HFFc6 (cell line): ENCODE results near the gene PDK1. TPM values are rescaled to one million over a fixed set of nuclear protein-coding genes. Genes with fewer than 3 reads are reported as not detected.

Experiments
- DNase-seq: peaks from one replicate; pipeline ENCODE4 v3.0.0-alpha.2; 2018
- H3K27ac Mint-ChIP-seq: 2 replicates; pipeline ENCODE4 v1.8.0; 2020; ENCODE audit warnings: mild to moderate bottlenecking, mixed read lengths
- H3K27me3 Mint-ChIP-seq: 2 replicates; pipeline ENCODE4 v1.8.0; 2021; ENCODE audit warnings: mild to moderate bottlenecking, moderate library complexity, mixed read lengths; ENCODE audit not compliant: insufficient read depth
- H3K36me3 Mint-ChIP-seq: 2 replicates; pipeline ENCODE4 v1.8.0; 2021; ENCODE audit warnings: low read depth, mixed read lengths
- H3K4me1 Mint-ChIP-seq: 2 replicates; pipeline ENCODE4 v1.8.0; 2020; ENCODE audit warnings: low read depth, mixed read lengths
- H3K4me3 Mint-ChIP-seq: 2 replicates; pipeline ENCODE4 v1.8.0; 2020; ENCODE audit warnings: mild to moderate bottlenecking, moderate library complexity, mixed read lengths
- H3K9me3 Mint-ChIP-seq: 2 replicates; pipeline ENCODE4 v1.8.0; 2020; ENCODE audit warnings: mild to moderate bottlenecking, mixed read lengths
- CTCF ChIP-seq: fragments of 200-600 bp; sonication (generic); IDR thresholded peaks from 2 replicates; pipeline ENCODE4 v1.5.0; 2021; ENCODE audit warnings: antibody characterized with exemption, mild to moderate bottlenecking
- long read RNA-seq: library from polyadenylated mRNA; unstranded; transcript quantifications from one replicate; pipeline ENCODE4 v2.0.0, GENCODE V29; 2019
- total RNA-seq, 6 experiments: library from RNA; stranded (reverse); fragmentation: NEBNext Ultra II Directional; extraction: Animal tissue kit (Norgen Biotek cat#: 25700); gene quantifications; 2 replicates in 1 of 6; 3 replicates in 5 of 6; pipeline ENCODE4 v1.2.3, GENCODE V29; 2021

Gene PDK1
- 10 to 100 TPM; 14.5 to 18.6 (median 17.2) TPM for total RNA-seq
- long read RNA-seq, full-length matches to known transcripts = 7 of 12 reads
- long read RNA-seq, partial matches to known transcripts = 0 of 12 reads
- long read RNA-seq, other reads (novel, unspliced or antisense) = 5 of 12 reads

GRCh38 chr2:172555522-172556283, at the start of gene PDK1:
TSS of gene PDK1 (plus strand) at chr2:172556090. CDS start at chr2:172556151, 61 bp downstream.
- H3K27me3 Mint-ChIP-seq = peaks cover 1% of the 10 kb centered on the region; the same call in 1 of the 2 replicates
- no peaks in the 10 kb centered on the region for H3K9me3 Mint-ChIP-seq
- peak; percentile 75 for DNase-seq
- H3K4me1 Mint-ChIP-seq = peaks cover 65% of the 10 kb centered on the region
- H3K27ac Mint-ChIP-seq = peak within 1 kb of the TSS; percentile 95
- no peaks in the 10 kb centered on the region for H3K36me3 Mint-ChIP-seq
- no peak for TF ChIP-seq CTCF
- peak within 1 kb of the TSS; percentile 97 for H3K4me3 Mint-ChIP-seq

GRCh38 chr2:172507199-172507598, 48.7 kb upstream of the PDK1 start:
- H3K27me3 Mint-ChIP-seq = no peaks in the 10 kb centered on the region; the same call in 1 of the 2 replicates
- no peak for TF ChIP-seq CTCF
- H3K36me3 Mint-ChIP-seq = peaks cover 48% of the 10 kb centered on the region
- no peak for DNase-seq
- H3K4me1 Mint-ChIP-seq = no peaks in the 10 kb centered on the region
- H3K27ac Mint-ChIP-seq = no peak overlapping the region
- no peak overlapping the region for H3K4me3 Mint-ChIP-seq
- peaks cover 9% of the 10 kb centered on the region for H3K9me3 Mint-ChIP-seq

GRCh38 chr2:172510088-172510487, 45.8 kb upstream of the PDK1 start:
- H3K4me3 Mint-ChIP-seq = no peak overlapping the region
- no peak overlapping the region for H3K27ac Mint-ChIP-seq
- H3K4me1 Mint-ChIP-seq = no peaks in the 10 kb centered on the region
- peaks cover 24% of the 10 kb centered on the region for H3K9me3 Mint-ChIP-seq
- peaks cover 58% of the 10 kb centered on the region for H3K36me3 Mint-ChIP-seq
- no peak for TF ChIP-seq CTCF
- peaks cover 4% of the 10 kb centered on the region for H3K27me3 Mint-ChIP-seq
- no peak for DNase-seq

GRCh38 chr2:172510548-172510947, 45.3 kb upstream of the PDK1 start:
- Mint-ChIP-seq H3K4me1 (peaks cover under 1% of the 10 kb centered on the region), H3K27ac (no peak overlapping the region), H3K4me3 (no peak overlapping the region), H3K9me3 (peaks cover 24% of the 10 kb centered on the region), H3K27me3 (peaks cover 4% of the 10 kb centered on the region), H3K36me3 (peaks cover 58% of the 10 kb centered on the region)
- TF ChIP-seq CTCF = no peak
- DNase-seq = no peak

GRCh38 chr2:172512810-172513523, 42.9 kb upstream of the PDK1 start:
- Mint-ChIP-seq H3K27me3 (peaks cover 6% of the 10 kb centered on the region), H3K36me3 (peaks cover 46% of the 10 kb centered on the region), H3K4me3 (no peak overlapping the region), H3K4me1 (peaks cover 13% of the 10 kb centered on the region), H3K27ac (no peak overlapping the region), H3K9me3 (peaks cover 24% of the 10 kb centered on the region)
- no peak for TF ChIP-seq CTCF
- no peak for DNase-seq
